ENCODE data around the gene SLC7A4. TPM values are rescaled to one million over a fixed set of nuclear protein-coding genes. Genes with fewer than 3 reads are reported as not detected.

Gene SLC7A4
- total and polyA plus RNA-seq, 2 of the 8 experiments (the other 6 are each of a cell fraction or from before 2014, with no cell fraction given), result 0.92 TPM; not detected in 1

DNA sequence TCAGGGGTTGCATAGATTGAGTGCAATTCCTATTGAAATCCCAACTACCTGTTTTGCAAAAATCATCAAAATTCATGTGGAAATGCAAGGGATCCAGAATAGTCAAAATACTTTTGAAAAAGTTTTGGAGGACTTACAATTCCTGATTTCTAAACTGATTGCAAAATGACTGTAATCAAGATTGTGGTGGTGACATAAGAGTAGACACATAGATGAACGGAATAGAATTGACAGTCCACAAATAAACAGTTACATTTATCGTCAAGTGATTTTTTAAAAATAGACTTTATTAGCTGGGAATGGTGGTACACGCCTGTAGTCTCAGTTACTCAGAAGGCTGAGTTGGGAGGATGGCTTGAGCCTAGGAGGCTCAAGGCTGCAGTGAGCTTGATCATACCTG, 2.6 kb upstream of the SLC7A4 start:
- TF ChIP-seq BCL11A (IDR thresholded peaks at IDR 0.05; ENCODE audit: low read depth in 2 of 2, low read length in 2 of 2) (no peak), KDM4A (IDR thresholded peaks at IDR 0.05; ENCODE audit: low read depth, low read length, severe bottlenecking) (no peak), RFX5 (IDR thresholded peaks at IDR 0.05; ENCODE audit: borderline replicate concordance, low read depth, low read length) (no peak), MAFK (IDR thresholded peaks at IDR 0.05; ENCODE audit: low read depth, low read length) (no peak), SRF (IDR thresholded peaks at IDR 0.05; ENCODE audit: low read depth, low read length) (no peak), SAP30 (IDR thresholded peaks at IDR 0.05; ENCODE audit: insufficient read depth, insufficient replicate concordance, low read length) (no peak), TAF1 (IDR thresholded peaks at IDR 0.05; ENCODE audit: low read depth, low read length) (no peak), EGR1 (IDR thresholded peaks at IDR 0.05; ENCODE audit: borderline replicate concordance, low read depth, low read length) (no peak), ATF2 (IDR thresholded peaks at IDR 0.05; ENCODE audit: low read length) (no peak), SP1 (IDR thresholded peaks at IDR 0.05; ENCODE audit: low read depth, low read length) (no peak)
- TF ChIP-seq, protein P1, sequence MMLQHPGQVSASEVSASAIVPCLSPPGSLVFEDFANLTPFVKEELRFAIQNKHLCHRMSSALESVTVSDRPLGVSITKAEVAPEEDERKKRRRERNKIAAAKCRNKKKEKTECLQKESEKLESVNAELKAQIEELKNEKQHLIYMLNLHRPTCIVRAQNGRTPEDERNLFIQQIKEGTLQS (IDR thresholded peaks at IDR 0.05; ENCODE audit: insufficient read depth, low read depth, low read length), result no peak
- Histone ChIP-seq H4K5ac (ENCODE audit: insufficient read length, low read depth, low read length) (no peak overlapping the region), H3K14ac (ENCODE audit: insufficient read length) (no peak overlapping the region), H3K4ac (replicated peaks; ENCODE audit: insufficient read length, low read depth, low read length) (no peak overlapping the region), H2AFZ (ENCODE audit: low read length) (no peak overlapping the region), H3K9me3 (ENCODE audit: insufficient read depth in 2 of 2, low read depth in 1 of 2, low read length in 1 of 2) (no peaks in the 10 kb centered on the region), H2BK12ac (ENCODE audit: low read depth, low read length) (no peak overlapping the region), H3K27me3 (replicated peaks in 1 of 4; ENCODE audit: control insufficient read depth in 3 of 4, extremely low read depth in 1 of 4, insufficient read depth in 3 of 4, low read length in 3 of 4) (peaks cover 6 to 31% (median 26%) of the 10 kb centered on the region in 4 experiments), H3K4me1 (replicated peaks in 1 of 4; ENCODE audit: control insufficient read depth in 3 of 4, insufficient read depth in 4 of 4, low read length in 3 of 4) (peaks cover 0 to 4% (median 2%) of the 10 kb centered on the region in 4 experiments; a peak in 3 of 7 replicates), H3K36me3 (ENCODE audit: control insufficient read depth in 2 of 4, insufficient read depth in 4 of 4, low read length in 3 of 4) (no peaks in the 10 kb centered on the region), H2AK5ac (ENCODE audit: low read depth, low read length) (no peak overlapping the region), H2BK120ac (replicated peaks; ENCODE audit: low read depth, low read length) (no peak overlapping the region), H3K56ac (replicated peaks; ENCODE audit: insufficient read length, low read depth, low read length) (no peak overlapping the region), H2BK15ac (ENCODE audit: low read length) (no peak overlapping the region), H4K8ac (ENCODE audit: extremely low read depth, insufficient read depth, low read length) (no peak overlapping the region), H3K4me3 (ENCODE audit: extremely low read depth in 1 of 4, insufficient read depth in 2 of 4, low read depth in 3 of 4, low read length in 4 of 4) (no peak overlapping the region), H3K23ac (ENCODE audit: insufficient read length) (no peak overlapping the region), H4K20me1 (replicated peaks in 1 of 2; ENCODE audit: control insufficient read depth in 1 of 2, insufficient read depth in 2 of 2, low read length in 2 of 2) (no peaks in the 10 kb centered on the region), H3K4me2 (ENCODE audit: insufficient read depth in 1 of 2, low read depth in 2 of 2, low read length in 2 of 2) (no peak overlapping the region), H2BK5ac (ENCODE audit: low read depth, low read length) (no peak overlapping the region), H3K23me2 (ENCODE audit: low read depth, low read length) (peaks cover 9% of the 10 kb centered on the region; the same call in 1 of the 2 replicates), H4K91ac (replicated peaks; ENCODE audit: insufficient read length, low read length) (no peak overlapping the region), H3K27ac (ENCODE audit: low read depth, low read length) (no peak overlapping the region), H3K18ac (ENCODE audit: extremely low read depth, low read length) (no peak overlapping the region), H2BK20ac (ENCODE audit: low read length) (no peak overlapping the region), H3K79me2 (ENCODE audit: control insufficient read depth in 1 of 2, insufficient read depth in 2 of 2, low read length in 2 of 2) (no peaks in the 10 kb centered on the region), H3K9ac (replicated peaks in 1 of 4; ENCODE audit: extremely low read depth in 1 of 4, low read depth in 3 of 4, low read length in 3 of 4) (no peak overlapping the region), H3K79me1 (ENCODE audit: low read depth, low read length) (no peaks in the 10 kb centered on the region)
- WGBS, 2 experiments (ENCODE audit: extremely low coverage in 1 of 2, insufficient coverage in 1 of 2, insufficient read length in 1 of 2, insufficient replicate concordance in 2 of 2, low coverage in 1 of 2, low lambda C conversion rate in 2 of 2, missing lambda C conversion rate in 1 of 2), result 80% methylated on average over 3 of the region's 3 CpGs; no CpG with 5 or more reads in 1 of the 2 experiments
- FAIRE-seq (no peak), DNase-seq (ENCODE audit: low read depth in 1 of 2, low spot score in 2 of 2) (no peak)
- POLR2A ChIA-PET (ENCODE audit: partially characterized antibody), result no interaction called here
- CTCF ChIA-PET (ENCODE audit: partially characterized antibody), result interaction anchor here (1.3 to 5.5 kb wide), 2 partner anchors 14 to 72 kb away, joined by 4 to 37 read pairs; no protein-coding TSS in a partner anchor

Measured in H1 (cell line).